Spleen (tissue), 7 donors: ENCODE data around the gene KLHL28.

Experiments
- CTCF ChIP-seq, 11 experiments: fragments of 200-600 bp in 7 of 11; fragments of 450-650 bp in 4 of 11; sonication (generic) in 4 of 11; IDR thresholded peaks in 8 of 11; conservative IDR thresholded peaks in 3 of 11; 1 replicate in 7 of 11; 2 replicates in 4 of 11; pipeline versions ENCODE4 v1.4.0 to v1.8.0; 2016 to 2021; ENCODE audit warnings: antibody characterized with exemption in 11 of 11, inconsistent platforms in 4 of 11, mild to moderate bottlenecking in 1 of 11
- POLR2A ChIP-seq, 3 donors: fragments of 450-650 bp; IDR thresholded peaks; one replicate each; pipeline ENCODE4 v1.5.1; 2017; ENCODE audit warnings: antibody characterized with exemption in 3 of 3, mild to moderate bottlenecking in 1 of 3
- donor health status: DM: no; HTN: no; CAD: no; lungs with moderate emphysema.
- donor health status: DM: no; HTN: no; CAD: no.
- donor health status: DM: no; HTN: no; CAD: no.

- TF ChIP-seq POLR2A (IDR thresholded peaks at IDR 0.05): no peak
- no peak for TF ChIP-seq CTCF (IDR thresholded peaks at IDR 0.05 in 8 of 11, conservative IDR thresholded peaks at IDR 0.05 in 3 of 11)
Measured at GRCh38 chr14:44951051-44951450, 10.7 kb downstream of the KLHL28 start.
